ENCODE measurements around the gene ARHGEF40.

Gene ARHGEF40

DNA sequence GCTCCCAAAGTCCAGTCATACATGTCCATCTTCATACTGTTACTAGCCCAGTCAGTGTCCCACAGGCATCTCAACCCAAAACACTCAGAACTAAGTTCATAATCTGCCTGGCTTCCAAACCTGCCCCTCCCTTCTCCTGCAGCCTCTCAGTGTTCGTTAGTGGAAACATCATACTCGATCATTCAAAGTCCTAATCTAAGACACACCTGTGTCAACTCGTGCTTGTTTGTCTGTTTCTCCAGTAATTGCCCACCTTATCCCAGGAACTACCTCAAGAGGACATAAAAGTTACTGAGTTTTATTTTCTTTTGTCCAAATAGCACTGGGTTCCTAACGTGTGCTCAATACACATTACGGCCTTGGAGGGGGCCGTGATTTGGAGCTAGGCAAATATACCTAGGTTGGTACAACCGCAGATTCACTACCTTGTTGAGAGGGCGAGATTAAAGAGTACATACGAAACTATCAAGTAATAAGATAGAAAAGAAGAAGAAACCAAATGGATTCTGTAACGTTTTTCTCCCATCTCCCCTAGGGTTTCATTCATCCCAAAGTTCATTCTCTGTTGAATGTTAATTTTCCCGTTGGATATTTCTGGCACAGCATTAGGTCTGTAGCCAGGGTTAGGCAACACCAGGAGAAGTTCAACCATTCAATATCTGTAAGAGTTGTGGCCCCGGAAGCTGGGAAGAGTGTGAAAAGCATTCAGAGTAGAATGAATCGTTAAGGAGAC is 9.3 kb upstream of the ARHGEF40 start:
- no peak for DNase-seq

DNA sequence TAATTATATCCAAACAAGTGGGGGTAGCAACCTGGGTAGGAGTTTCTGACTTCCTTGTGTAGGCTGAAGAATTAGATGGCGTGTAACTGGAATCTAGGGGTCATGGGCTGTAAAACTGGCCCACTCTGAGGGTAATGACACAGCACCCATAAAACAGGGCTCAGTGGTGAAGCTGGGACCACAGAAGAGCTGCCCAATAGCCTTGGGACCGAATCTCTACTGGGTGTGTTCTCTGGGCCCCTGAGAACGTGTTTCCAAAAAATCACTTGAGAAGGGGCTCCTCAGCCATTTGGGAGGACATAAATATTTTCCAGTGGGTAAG is 8.8 kb upstream of the ARHGEF40 start:
- DNase-seq = no peak

DNA sequence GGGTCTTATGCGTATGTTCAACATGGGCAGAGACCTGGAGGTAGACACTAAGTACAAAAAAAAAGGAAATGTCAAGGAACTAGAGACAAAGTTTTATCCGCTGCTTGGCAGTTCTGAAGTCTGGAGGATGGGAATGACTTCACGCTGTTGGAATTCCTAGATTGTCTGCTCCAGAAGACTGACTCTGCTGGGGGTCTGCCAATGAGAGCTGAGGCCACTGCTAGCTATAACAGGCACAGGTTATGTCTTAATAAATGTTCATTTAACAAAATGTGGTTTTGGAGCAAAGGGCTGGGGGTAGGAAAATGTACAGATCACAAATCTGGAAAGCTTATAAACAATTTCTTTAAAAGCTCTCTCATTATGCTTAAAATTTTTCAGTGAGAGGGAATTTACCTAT is 6.6 kb upstream of the ARHGEF40 start:
- no peak for DNase-seq

DNA sequence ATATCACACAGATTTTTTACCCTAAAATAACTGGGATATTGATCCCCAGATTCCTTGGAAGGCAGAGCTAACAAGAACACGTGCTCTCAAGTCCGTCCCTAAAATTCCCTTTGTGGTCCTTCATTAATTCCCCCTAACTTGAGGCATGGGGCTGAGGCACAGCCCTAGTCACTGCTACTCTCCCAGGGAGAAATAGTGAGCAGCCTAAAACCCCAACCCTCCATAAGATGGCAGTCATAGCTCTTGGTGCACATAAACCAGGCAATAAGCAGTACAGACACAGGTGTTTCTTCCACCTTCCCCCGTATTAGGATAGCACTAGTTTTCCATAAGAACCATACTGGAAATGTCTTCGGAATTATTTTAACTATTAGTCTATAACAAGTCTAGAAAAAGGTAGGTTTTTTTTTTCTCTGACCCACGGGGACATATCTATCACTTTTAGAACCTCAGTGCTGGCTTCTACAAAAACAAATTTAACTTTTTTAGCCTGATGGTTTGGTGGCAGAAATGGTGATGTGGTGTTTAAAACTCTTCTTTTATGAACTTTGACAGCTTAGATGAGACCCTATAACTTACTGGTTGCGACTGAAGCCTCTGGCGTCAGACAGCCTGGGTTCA is 3.1 kb upstream of the ARHGEF40 start:
- peak; percentile 24 for DNase-seq

DNA sequence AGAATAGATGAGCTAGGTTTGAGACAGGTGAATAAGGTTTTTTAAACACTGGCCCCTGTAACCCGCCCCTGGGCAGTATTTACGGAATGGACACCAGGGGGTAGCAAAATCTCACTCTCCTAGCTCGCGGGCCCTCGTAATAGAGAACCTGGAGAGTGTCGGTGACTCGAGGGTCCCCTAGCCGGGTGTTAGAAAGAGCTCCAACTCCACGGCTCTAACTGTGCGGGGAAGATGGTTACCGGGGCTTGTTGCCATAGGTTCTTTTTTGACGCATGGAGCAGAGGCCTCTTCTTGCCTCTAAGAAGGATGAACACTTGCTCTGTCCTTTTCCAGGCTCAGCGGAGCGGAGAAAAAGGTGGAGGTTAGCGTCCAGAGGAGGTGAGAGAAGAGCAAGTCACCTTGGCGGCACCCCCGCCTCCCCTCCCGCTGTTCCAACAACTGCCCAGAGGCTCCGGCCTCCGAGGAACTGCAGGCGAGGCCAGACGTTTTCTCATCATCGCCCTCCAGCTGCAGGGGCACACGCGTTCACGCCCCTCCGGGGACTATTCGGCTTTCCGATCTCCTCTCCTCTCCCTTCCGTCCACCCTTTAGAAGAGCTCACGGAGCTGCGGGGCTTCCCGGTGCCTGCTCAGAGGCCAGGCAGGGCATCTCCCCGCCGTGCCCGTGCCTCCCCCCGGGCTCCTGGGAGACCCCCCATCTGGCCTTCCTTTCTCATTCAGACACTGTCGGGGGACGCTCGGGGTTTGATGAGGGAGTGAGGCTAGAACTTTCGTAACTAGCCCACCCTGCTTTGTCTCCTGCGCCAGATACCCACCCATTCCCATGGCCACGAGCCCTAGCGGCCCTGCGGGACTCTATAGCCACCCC is 1.4 kb upstream of the ARHGEF40 start:
- DNase-seq = peak; percentile 82

DNA sequence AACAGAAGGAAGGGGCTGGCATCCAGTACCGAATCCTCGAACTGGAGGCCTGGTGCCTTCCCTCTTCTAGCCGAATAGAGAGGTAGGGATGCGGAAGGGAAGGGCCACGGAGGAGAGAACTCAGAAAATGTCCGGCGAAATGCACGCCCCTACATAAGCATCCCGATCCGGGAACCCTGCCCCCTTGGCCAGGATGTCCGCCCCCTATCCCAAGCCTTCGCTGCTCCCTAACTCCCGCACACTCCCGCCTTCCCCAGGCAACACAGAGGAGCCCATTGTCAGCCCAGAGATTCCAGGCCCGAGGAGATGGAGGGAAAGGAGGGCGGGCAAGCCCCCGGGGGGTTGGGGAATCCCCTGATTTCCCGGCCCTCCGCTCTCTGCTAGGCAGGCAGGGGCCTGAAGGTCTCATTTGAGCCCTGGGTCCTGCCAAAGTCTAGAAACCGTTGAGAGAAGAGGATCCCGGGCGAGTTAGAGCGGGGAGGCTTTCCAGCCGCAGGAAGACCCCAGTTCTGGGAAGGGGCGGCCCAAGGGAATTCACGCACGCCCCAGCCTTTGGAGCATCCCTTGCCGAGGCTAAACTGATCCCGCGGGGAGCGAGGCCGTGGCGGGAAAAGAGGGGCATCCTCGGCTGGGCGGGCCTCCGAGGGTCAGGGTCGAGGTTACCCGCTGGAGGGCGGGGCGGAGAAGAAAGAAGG is 569 bp upstream of the ARHGEF40 start:
- DNase-seq = peak; percentile 35

DNA sequence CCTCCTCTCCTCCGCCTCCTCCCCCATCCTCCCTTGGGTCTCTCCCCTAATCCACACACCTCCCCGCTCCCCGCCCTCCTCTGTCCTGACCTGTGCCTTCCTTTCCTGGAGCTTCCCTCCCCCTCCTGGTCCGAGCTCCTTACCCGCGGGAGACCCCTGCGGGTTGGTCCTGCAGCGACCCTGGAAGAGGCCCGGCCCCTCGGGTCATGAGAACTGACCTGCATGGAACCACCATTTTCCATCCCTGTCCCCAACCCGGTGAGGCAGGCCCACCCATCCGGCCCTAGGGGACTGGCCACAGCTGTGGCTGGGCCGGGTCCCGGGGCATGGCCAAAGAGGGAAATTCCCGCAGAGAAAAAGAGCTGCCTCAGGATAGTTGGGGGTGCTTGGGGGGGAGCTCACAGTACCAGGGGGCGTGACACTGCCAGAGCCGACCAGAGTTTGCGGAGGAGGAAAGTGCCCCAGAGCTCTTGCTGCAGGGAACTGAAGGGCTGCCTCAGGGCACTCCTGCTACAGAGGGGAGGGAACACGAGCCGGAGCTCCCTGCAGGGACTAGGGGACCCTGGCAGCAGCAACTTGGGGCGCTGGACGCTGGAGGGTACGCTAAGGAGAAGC is 613 bp downstream of the ARHGEF40 start:
- peak; percentile 28 for DNase-seq

DNA sequence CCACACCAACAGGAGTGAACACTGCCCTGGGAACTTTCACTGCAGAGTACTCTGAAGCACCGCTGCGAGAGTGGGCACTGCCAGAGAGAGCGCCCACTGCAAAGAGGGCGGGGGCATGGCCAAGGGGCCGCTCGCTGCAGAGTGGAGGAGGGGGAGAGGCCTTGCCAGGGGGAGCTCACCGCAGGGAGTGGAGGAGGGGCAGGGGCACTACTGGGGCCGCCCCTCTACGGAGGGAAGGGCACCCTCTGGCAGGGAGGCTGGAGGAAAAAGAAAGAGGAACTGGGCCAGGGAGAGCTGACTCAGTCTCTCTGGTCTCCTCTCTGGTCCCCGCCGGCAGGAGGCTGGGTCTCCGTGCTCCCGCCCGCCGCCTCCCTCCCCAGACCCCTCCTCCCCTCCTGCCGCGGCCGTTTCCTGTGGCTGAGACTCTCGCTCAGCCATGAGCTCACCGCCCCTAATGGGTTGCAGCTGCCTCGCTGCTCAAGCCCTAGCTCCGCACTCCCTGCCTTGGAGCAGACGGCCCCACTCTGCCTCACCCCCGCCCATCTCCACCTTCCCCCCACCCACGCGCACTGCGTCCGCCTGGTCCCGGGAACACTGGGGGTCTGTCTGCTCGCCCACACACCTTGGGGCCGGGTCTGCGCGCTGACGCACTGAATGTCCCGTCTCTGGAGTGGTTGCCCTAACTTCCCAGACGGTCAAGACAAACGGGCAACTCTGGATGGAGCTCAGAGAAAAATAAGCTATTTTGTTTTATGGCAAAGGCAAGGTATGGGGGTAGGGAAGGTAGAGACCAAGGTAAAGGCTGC is 1.3 kb downstream of the ARHGEF40 start:
- peak; percentile 71 for DNase-seq

DNA sequence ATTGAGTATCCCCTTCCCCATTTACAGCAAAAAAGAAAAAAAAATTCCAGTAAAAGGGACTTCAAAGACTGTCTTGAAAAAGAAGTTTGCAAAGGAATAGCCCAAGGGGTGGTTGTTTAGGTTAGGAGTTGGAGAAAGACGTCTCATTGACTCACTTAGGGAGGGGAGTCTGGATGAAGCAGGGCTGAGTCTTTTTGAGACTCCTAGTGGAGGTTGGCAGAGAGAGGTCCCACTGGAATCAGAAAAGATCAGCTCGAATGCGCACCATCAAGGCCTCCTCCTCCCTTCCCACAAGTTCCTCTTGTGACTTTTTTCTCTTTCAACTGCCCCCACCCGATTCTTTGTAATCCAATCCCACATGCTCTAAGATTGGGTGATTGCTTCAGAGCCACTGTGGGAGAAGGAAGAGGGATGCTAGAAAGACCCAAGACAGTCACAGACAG is 1.9 kb downstream of the ARHGEF40 start:
- peak; percentile 9 for DNase-seq

DNA sequence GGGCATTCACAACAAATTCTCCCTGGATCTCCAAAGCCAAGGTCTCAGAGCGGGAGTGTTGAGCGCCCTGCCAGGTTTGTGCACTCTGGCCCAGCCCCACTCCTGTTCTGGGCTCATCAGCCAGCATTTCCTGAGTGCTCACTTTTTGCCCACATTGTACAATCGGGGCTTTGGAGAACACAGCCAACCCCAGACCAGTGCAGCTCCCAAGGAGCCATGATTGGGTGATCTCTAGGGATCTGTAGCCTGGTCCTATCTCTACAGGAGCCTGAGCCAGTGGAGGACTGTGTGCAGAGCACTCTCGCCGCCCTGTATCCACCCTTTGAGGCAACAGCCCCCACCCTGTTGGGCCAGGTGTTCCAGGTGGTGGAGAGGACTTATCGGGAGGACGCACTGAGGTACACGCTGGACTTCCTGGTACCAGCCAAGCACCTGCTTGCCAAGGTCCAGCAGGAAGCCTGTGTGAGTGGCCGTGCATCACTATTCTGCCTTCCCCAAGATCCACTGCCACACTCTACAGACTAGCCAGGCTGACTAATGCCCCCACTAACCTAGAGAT is 2.8 kb downstream of the ARHGEF40 start:
- DNase-seq = peak; percentile 13

DNA sequence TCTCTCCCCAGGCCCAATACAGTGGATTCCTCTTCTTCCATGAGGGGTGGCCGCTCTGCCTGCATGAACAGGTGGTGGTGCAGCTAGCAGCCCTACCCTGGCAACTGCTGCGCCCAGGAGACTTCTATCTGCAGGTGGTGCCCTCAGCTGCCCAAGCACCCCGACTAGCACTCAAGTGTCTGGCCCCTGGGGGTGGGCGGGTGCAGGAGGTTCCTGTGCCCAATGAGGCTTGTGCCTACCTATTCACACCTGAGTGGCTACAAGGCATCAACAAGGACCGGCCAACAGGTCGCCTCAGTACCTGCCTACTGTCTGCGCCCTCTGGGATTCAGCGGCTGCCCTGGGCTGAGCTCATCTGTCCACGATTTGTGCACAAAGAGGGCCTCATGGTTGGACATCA is 3.8 kb downstream of the ARHGEF40 start:
- no peak for DNase-seq

DNA sequence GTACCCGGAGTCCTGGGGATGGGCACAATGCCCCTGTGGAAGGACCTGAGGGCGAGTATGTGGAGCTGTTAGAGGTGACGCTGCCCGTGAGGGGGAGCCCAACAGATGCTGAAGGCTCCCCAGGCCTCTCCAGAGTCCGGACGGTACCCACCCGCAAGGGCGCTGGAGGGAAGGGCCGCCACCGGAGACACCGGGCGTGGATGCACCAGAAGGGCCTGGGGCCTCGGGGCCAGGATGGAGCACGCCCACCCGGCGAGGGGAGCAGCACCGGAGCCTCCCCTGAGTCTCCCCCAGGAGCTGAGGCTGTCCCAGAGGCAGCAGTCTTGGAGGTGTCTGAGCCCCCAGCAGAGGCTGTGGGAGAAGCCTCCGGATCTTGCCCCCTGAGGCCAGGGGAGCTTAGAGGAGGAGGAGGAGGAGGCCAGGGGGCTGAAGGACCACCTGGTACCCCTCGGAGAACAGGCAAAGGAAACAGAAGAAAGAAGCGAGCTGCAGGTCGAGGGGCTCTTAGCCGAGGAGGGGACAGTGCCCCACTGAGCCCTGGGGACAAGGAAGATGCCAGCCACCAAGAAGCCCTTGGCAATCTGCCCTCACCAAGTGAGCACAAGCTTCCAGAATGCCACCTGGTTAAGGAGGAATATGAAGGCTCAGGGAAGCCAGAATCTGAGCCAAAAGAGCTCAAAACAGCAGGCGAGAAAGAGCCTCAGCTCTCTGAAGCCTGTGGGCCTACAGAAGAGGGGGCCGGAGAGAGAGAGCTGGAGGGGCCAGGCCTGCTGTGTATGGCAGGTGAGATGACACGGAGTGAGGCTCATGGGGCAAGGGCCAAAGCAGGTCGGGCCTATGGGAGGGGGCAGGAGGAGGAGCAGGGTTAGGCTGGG is 4.5 kb downstream of the ARHGEF40 start:
- no peak for DNase-seq

DNA sequence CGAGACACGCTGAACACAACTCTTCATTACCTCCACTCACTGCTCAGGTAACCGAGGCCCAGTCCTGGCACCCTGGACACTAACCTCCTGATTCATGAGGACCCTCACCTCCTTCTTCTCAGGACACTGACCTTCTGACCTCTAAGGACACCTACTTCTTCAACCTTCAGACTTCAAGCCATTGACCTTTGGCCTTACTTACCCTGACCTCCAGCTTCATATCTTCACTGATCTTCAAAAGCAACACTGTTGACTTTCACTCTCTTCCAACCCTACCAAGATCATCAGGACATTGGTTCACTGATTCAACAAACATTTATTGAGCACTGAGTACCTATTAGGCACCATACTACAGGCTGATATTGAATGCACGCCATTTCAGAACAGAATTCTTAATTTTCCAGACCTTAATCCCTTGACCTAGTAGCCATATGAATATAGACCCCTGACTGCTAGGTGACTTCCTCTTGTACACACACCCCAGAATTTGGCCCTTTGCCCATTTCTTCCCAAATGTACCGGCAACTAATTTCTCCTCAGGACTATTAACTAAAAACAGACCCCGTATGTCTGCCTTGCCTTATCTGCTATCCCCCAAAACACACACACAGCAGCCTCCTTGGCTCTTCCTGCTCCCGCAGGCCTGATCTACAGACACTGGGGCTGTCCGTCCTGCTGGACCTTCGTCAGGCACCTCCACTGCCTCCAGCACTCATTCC is 5.8 kb downstream of the ARHGEF40 start:
- DNase-seq = no peak

DNA sequence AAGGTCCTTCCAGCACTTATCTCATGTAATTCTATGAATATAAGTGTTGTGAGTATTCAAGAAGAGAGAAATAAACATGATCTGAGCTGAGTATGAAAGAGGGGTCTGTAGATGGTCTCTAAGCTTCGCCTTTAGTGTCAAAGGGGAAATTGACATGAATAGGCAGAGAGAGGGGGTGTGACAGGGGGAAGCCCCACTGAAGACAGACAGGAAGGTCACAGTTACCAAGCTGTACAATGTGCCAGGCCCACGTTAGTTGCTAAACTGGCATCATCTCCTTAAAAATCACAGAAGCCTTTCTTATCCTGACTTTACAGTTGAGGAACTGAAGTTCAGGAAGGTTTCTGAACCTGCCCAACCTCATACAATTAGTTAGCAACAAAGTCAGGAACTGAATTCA is 7.6 kb downstream of the ARHGEF40 start:
- DNase-seq = no peak

DNA sequence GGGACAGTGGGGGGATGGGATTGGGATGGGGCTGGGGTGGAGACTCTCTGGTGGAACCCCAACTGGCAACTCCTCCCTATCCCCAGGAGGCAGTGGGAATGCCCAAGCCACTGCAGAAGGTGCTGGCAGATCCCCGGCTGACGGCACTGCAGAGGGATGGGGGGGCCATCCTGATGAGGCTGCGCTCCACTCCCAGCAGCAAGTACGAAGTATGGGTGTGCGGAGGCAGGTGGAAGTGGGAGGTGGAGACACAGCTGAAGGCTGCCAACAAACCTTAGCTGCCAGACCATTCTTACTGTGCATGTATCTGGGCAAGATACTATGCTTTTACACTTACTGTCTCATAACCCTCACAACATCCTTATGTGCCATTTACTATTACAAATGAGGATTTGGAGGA is 8.2 kb downstream of the ARHGEF40 start:
- no peak for DNase-seq

DNA sequence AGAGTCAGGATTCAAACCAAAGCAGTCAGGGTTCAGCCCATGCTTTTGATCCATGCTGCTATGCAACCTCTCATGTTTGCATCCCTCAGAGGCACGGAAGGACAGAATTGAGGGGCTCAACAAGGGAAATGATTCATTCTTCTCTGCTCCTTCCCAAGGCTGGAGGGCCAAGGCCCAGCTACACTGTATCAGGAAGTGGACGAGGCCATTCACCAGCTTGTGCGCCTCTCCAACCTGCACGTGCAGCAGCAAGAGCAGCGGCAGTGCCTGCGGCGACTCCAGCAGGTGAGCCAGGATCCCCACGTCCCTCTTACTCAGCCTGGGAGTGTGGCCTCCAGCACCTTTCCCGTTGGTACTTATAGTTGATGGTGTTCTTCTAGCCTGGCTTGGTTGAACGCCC is 8.6 kb downstream of the ARHGEF40 start:
- no peak for DNase-seq

DNA sequence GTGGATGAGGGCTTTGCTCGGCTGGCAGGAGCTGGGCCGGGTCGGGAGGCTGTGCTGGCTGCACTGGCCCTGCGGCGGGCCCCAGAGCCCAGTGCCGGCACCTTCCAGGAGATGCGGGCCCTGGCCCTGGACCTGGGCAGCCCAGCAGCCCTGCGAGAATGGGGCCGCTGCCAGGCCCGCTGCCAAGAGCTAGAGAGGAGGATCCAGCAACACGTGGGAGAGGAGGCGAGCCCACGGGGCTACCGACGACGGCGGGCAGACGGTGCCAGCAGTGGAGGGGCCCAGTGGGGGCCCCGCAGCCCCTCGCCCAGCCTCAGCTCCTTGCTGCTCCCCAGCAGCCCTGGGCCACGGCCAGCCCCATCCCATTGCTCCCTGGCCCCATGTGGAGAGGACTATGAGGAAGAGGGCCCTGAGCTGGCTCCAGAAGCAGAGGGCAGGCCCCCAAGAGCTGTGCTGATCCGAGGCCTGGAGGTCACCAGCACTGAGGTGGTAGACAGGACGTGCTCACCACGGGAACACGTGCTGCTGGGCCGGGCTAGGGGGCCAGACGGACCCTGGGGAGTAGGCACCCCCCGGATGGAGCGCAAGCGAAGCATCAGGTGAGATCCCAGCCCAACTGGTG is 11.5 kb downstream of the ARHGEF40 start:
- DNase-seq = no peak

DNA sequence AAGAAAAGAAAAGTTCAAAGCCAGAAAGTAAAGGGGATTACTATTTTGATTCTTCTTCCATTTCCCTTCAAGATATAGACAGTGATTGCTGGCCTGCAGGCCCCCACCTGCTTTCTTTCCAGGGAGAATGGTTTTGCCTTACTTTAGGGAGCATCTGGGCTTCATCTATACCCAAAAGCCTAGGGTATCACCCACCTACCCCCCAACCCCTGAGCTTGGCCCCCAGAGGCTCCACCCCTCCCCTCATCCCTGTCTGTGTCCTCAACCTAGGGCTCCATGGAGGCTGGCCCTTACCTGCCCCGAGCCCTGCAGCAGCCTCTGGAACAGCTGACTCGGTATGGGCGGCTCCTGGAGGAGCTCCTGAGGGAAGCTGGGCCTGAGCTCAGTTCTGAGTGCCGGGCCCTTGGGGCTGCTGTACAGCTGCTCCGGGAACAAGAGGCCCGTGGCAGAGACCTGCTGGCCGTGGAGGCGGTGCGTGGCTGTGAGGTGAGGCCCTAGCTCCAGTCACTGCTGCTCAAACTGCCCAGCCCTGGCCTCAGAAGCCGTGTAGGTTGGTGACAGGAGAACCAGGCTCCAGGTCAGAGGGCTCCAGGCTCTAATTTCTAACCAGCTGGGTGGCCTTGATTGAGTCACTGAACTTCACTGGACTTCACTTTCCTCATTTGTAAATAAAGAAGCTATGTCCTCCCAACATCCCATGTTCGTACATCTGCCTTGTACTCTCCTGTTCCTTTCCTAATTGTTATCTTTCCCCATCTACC is 13.6 kb downstream of the ARHGEF40 start:
- no peak for DNase-seq

DNA sequence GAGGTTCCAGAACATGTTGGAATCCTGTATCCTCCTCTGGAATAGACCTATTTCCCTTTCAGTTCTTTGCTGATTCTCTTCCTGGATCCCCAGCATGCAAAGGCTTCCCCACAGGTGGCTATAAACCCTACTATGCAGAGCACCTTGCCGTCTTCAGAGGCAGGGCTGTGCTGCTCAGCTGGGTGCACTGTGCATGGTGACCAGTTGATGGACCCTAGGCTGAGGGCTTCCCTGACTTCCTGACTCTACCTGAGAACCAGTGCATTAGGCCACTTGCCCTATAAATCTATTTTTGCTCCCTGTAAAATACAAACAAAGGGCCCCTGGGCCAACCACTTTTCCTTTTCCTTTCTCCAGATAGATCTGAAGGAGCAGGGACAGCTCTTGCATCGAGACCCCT is 14.3 kb downstream of the ARHGEF40 start:
- no peak for DNase-seq

Data from NCI-H510A treated with DMSO at 0.1 percent for 48 hours (cell line).